Amniotic epithelial cell (primary cell): ENCODE measurements around the gene LRRC61.
"Not testable (repeated sequence)": the region's sequence is repeated elsewhere in the genome, so short reads cannot be mapped to it uniquely, and the experiment has no call there.

Experiments
- DNase-seq: peaks from one replicate; pipeline ENCODE4 v3.0.0-alpha.2; 2010; ENCODE audit warnings: low read depth

LRRC61 gene

DNA sequence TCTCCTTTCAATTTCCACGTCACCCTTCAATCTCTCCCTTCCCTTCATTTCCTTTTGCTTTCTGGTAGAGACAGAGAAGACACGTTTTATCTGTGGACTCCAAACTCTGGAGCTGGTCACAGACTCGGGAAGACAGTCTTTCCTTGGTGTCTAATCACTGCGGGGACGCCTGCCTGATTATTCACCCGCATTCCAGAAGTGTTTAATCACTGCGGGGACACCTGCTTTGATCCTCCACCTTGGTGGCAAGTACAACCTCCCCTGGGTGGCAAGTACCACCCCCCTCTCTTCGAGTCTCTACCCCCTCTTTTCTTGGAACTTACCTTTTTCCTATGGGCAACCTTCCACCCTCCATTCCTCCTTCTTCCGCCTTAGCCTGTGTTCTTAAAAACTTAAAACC is 15.3 kb upstream of the LRRC61 start:
- DNase-seq: no peak

- no peak for DNase-seq
Measured at GRCh38 chr7:150308575-150308974, 14.6 kb upstream of the LRRC61 start.

DNA sequence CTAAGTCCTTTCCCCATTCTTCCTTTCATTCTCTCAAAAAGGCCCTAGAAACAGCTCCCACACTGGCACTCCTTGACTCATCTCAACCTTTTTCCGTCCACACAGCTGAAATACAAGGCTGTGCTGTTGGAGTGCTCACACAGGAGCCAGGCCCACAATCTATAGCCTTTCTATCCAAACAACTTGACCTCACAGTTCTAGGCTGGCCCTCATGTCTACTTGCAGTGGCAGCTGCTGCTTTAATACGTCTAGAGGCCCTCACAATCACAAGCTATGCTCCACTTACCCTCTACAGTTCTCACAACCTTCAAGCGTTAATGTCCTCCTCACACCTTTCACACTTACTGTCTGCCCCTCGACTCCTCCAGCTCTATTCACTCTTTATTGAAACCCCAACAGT is 12.0 kb upstream of the LRRC61 start:
- no peak for DNase-seq

DNA sequence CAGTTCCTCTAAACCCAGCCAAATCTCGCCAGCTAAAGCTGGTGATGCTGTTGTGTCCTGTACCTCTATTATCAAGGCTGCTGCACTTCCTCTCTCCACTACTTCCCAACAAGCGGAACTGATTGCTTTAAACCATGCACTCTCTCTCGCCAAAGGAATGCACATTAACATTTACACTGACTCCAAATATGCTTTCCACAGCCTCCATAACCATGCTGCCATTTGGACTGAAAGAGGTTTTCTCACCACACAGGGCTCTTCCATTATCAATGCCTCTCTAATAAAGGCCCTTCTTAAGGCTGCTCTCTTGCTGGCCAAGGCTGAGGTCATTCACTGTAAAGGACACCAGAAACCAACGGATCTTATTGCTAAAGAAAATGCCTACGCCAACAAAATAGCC is 11.4 kb upstream of the LRRC61 start:
- peak; percentile 21 for DNase-seq

- DNase-seq: peak; percentile 62
Measured at GRCh38 chr7:150312649-150313366, 10.3 kb upstream of the LRRC61 start.

GRCh38 chr7:150313367-150313809 is 9.8 kb upstream of the LRRC61 start:
- DNase-seq: no peak

GRCh38 chr7:150313870-150314269 is 9.3 kb upstream of the LRRC61 start:
- DNase-seq: no peak

DNA sequence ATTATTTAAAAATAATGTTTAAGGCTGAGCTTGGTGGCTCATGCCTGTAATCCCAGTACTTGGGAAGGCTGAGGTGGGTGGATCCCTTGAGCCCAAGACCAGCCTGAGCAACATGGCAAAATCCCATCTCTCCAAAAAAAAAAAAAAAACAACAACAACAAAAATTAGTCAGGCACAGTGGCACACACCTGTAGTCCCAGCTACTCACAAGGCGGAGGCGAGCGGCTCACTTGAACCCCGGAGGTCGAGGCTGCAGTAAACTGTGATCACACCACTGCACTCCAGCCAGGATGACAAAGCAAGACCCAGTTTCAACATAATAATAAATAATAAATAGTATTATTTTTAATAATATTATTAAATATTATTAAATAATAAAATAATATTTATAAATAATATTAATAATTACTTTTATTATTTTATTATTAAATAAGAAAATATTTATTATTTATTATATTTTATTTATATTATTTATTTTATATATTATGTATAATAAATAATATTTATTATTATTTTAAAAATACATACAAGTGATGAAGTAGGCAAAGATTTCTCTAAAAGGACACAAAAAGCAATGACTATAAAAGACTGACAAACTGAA is 8.4 kb upstream of the LRRC61 start:
- no peak for DNase-seq

DNA sequence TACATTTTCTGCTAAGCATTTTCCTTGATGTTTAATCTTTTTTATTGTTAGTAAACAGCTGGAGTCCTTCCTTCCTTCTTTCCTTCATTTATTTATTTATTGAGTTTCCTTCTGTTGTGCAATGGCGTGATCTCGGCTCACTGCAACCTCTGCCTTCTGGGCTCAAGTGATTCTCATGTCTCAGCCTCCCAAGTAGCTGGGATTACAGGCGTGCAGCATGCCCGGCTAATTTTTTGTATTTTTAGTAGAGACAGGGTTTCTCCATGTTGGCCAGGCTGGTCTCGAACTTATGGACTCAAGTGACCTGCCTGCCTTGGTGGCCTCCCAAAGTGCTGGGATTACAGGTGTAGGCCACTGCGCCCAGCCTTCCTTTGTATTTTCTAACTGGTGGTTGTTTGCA is 6.2 kb upstream of the LRRC61 start:
- not testable (repeated sequence) for DNase-seq

DNA sequence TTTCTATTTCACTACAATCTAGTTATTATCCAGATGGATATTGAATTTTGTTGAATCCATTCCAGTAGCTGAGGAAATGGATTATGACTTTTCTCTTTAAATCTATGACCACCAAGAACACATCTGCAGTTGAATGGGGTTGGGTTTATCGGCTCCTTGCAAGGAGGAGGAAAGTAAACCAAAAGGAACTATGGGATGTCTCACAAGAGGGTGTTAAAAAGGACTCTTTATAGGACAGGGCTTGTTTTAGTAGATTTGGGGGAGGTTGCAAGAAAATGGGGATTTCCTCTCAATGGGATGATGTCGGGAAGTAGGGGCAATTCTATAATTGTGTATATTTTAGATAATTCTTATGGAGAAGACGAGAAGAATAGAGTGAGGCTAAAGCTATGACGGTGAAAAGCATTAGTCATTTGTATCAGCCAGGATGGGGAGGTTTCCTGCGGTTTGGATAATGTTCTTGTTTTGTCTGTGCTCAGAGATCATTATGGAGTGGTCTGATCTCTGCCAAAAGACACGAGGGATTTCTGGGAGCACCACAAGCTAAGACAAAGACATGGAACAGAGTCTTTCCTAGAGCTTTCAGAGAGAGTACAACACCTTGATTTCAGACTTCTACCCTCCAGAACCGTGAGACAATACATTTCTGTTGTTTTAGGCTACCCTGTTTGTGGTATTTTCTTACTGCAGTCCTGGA is 5.3 kb upstream of the LRRC61 start:
- DNase-seq: peak; percentile 88

GRCh38 chr7:150321788-150322113 is 1.4 kb upstream of the LRRC61 start:
- no peak for DNase-seq

DNA sequence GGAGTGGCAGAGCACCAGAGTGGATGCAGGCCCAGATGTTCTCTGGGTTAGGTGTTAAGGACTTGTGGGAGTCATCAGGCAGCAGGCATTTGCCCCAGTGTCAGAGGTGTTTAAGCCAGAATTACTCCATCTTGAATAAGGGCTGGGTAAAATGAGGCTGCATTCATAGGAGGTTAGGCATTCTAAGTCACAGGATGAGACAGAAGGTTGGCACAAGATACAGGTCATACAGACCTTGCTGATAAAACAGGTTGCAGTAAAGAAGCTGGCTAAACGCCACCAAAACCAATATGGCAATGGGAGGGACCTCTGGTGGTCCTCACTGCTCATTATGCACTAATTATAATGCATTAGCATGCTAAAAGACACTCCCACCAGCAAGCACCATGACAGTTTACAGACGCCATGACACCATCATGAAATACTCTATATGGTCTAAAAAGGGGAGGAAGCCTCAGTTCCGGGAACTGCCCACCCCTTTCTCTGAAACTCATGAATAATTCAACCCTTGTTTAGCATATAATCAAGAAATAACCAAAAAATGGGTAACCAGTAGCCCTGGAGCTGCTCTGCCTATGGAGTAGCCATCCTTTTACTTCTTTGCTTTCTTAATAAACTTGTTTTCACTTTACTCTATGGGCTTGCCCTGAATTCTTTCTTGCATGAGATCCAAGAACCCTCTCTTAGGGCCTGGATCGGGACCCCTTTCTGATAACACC is 882 bp upstream of the LRRC61 start:
- no peak for DNase-seq

- peak; percentile 20 for DNase-seq
Measured at GRCh38 chr7:150323682-150324372, 672 bp downstream of the LRRC61 start.

DNA sequence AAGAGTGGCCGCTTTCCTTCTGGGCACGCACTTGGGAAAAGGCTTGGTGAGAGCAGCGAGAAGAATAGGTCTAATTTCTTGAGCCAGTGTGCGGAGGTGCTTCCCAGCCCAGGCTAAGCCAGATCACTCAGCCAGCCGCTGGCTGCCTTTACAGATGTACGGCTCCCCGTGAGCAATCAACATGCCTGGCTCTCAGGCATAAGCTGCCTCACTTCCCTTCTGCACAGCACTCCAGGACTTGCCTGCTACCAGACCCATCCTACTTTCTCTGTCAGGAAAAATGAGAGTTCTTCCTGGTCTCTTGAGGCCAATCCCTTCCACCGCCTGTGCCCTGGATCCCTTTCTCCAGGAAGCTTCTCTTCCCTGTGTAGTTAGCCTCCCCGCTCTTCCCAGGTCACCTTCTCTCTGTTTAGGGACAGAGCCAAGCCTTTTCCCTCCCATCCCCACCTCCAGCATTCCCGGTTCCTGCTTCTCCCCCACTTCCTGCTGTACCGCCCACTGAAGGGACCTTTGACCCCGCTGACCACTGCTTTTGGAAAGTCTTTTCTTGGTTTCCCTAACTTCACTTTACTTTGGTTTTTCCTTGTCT is 1.3 kb downstream of the LRRC61 start:
- DNase-seq: peak; percentile 63

DNA sequence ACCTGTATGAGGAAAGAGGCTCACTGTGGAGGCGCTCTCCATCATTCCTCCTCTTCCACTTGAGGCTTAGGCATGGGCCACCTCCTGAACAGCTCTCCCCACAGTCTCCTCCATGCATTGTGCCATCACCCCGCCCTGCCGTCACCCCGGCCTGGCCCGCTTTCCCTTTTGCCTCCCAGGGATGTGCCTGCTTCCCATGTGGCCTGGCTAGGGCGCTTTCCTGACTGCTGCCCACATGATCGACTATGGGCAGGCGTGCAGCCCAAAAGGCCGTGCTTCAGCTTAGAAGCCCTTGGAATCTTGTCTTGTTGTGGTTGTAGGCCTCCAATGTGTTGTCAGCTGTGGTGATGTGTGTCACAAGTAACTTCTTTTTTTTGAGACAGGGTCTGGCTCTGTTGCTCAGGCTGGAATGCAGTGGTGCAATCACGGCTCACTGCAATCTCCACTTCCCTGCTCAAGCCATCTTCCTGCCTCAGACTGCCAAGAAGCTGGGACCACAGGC is 2.0 kb downstream of the LRRC61 start:
- peak; percentile 82 for DNase-seq

DNA sequence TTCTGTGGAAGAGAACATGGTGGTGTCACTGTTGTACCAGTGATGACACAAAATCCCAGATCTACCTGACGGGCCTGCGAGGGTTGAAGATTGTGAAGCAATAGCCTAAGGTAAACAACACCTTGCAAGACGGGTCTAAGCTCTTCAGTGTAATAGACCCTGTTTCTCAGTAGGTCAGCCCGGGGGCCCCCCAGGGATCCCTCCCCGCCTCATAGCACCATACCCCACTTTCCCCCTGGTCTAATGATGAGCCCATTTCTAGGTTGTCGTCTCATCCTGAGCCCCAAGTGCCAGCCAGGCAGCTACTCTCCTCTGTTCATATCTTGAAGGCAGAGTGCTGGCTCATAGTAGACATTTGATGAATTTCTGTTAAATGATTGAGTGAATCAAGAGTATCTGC is 2.7 kb downstream of the LRRC61 start:
- DNase-seq: no peak

GRCh38 chr7:150326657-150327268 is 3.6 kb downstream of the LRRC61 start:
- no peak for DNase-seq

DNA sequence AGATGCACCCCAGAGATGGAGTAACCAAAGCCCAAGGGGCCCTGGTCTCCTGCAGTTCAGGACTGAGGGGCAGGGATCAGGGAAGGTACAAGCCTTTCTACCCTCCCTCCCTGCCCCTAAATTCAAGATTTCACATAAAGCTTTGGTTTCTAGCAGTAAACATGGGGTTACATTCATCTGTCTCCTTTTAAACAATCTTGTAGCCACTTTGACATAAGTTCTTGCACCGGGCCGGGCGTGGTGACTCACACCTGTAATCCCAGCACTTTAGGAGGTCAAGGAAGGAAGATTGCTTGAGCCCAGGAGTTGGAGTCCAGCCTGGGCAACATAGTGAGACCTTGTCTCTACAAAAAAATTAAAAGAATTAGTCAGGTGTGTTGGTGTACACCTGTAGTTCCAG is 4.2 kb downstream of the LRRC61 start:
- no peak for DNase-seq

DNA sequence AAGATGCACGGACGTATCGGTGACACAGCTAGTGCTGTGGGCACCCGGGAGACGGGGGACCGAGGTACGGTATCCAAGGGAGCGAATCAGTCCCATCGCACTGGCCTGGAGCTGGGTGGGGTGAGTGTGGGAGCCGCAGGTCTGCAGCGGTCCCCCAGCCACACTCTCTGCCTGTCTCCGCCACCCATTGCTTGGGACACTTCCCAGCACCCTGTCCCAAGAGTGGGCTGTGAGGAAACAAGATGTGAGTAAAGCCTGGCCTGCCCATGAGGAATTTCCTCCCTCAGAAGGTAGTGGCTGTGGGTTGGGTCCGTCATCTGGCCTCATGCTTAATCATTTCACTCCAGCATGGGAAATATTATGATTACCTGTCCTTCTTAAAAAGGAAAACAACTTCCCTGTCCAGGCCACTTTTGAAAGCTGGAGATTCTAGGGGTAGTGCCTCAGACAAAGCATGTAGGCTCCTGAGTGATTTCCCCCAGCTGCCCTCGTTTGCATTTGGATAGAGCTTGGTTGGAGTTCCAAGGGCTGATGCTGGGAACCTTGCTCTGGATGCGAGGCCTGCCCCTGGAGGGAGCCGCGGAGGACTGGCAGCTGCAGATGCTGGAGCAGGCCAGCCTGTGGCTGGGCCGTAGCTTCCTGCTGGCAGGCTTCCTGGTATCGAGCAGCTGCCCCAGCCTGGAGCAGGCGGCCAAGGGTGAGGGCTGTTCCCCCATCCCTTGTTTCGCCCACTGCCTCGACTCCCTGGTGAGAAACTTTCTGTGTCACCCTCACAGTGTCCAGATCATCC is 6.4 kb downstream of the LRRC61 start:
- DNase-seq: no peak

- DNase-seq: no peak
Measured at GRCh38 chr7:150330211-150330885, 7.2 kb downstream of the LRRC61 start.
